ENCODE measurements around the gene ADD1.
A peak's percentile ranks its signal among the peaks of the same experiment; 100 is the strongest.

Gene ADD1

GRCh38 chr4:2832309-2832980, 11.2 kb upstream of the ADD1 start:
- peak in 2 of 10 donors; percentile 67 for DNase-seq
- intact Hi-C loops (cut with DNase I), result no loop called here

- peak in 2 of 10 donors; percentile 24 to 60 for DNase-seq
- intact Hi-C loops (cut with DNase I), result no loop called here
Observed at GRCh38 chr4:2832981-2833670, 10.5 kb upstream of the ADD1 start.

GRCh38 chr4:2833671-2834000, 10.0 kb upstream of the ADD1 start:
- peak in 4 of 10 donors; percentile 8 to 72 (median 43) for DNase-seq
- intact Hi-C loops (cut with DNase I), result no loop called here

GRCh38 chr4:2834001-2834921, 9.4 kb upstream of the ADD1 start:
- intact Hi-C loops (cut with DNase I), result no loop called here
- peak in 4 of 10 donors; percentile 9 to 66 (median 36) for DNase-seq

GRCh38 chr4:2835978-2836377, 7.7 kb upstream of the ADD1 start:
- DNase-seq, result peak in 4 of 10 donors; percentile 9 to 60 (median 48)

GRCh38 chr4:2836391-2836859, 7.2 kb upstream of the ADD1 start:
- peak in 3 of 10 donors; percentile 37 to 76 (median 55) for DNase-seq
- intact Hi-C loops (cut with DNase I), result no loop called here

More at GRCh38 chr4:2835978-2836377, 7.7 kb upstream of the ADD1 start:
- intact Hi-C loops (cut with DNase I), result no loop called here

GRCh38 chr4:2837110-2837903, 6.3 kb upstream of the ADD1 start:
- intact Hi-C loops (cut with DNase I), result no loop called here
- peak in 4 of 10 donors; percentile 12 to 70 (median 66) for DNase-seq

GRCh38 chr4:2837904-2838496, 5.6 kb upstream of the ADD1 start:
- peak in 5 of 10 donors; percentile 36 to 88 (median 66) for DNase-seq
- intact Hi-C loops (cut with DNase I), result no loop called here

GRCh38 chr4:2839060-2839459, 4.6 kb upstream of the ADD1 start:
- peak in 1 of 10 donors; percentile 19 for DNase-seq
- intact Hi-C loops (cut with DNase I), result no loop called here

GRCh38 chr4:2842687-2843262, 869 bp upstream of the ADD1 start:
- intact Hi-C loops (cut with DNase I), result loop anchor here (2.0 kb wide), 1 partner anchor 86 kb away; no protein-coding TSS in a partner anchor
- DNase-seq, result peak in 2 of 10 donors; percentile 26 to 82

- DNase-seq, result peak in 8 of 10 donors; percentile 25 to 88 (median 44)
- intact Hi-C loops (cut with DNase I), result loop anchor here (2.0 kb wide), 1 partner anchor 85 kb away; no protein-coding TSS in a partner anchor
Observed at GRCh38 chr4:2843941-2844584, 419 bp downstream of the ADD1 start.

GRCh38 chr4:2846172-2846571, 2.5 kb downstream of the ADD1 start:
- no peak for DNase-seq
- intact Hi-C loops (cut with DNase I), result no loop called here

- DNase-seq, result peak in 1 of 10 donors; percentile 20
- intact Hi-C loops (cut with DNase I), result no loop called here
Observed at GRCh38 chr4:2847302-2847871, 3.7 kb downstream of the ADD1 start.

- no peak for DNase-seq
- intact Hi-C loops (cut with DNase I), result no loop called here
Observed at GRCh38 chr4:2848449-2848848, 4.8 kb downstream of the ADD1 start.

GRCh38 chr4:2849267-2850152, 5.9 kb downstream of the ADD1 start:
- intact Hi-C loops (cut with DNase I), result no loop called here
- peak in 3 of 10 donors; percentile 30 to 79 (median 50) for DNase-seq

GRCh38 chr4:2850966-2851798, 7.5 kb downstream of the ADD1 start:
- intact Hi-C loops (cut with DNase I), result no loop called here
- no peak for DNase-seq

All from posterior cingulate gyrus (tissue), 11 donors.